NT2/D1 (cell line): Measurements from ENCODE around the gene MCU.
"Not testable (repeated sequence)": the region's sequence is repeated elsewhere in the genome, so short reads cannot be mapped to it uniquely, and the experiment has no call there.

ENCODE experiments used
- SUZ12 ChIP-seq: IDR thresholded peaks from 2 replicates; pipeline ENCODE4 v1.6.1; 2011; ENCODE audit not compliant: insufficient read length, insufficient read depth; ENCODE audit errors: extremely low read depth
- YY1 ChIP-seq: IDR thresholded peaks from 2 replicates; pipeline ENCODE4 v1.6.1; 2011; ENCODE audit not compliant: insufficient read length, insufficient read depth

DNA sequence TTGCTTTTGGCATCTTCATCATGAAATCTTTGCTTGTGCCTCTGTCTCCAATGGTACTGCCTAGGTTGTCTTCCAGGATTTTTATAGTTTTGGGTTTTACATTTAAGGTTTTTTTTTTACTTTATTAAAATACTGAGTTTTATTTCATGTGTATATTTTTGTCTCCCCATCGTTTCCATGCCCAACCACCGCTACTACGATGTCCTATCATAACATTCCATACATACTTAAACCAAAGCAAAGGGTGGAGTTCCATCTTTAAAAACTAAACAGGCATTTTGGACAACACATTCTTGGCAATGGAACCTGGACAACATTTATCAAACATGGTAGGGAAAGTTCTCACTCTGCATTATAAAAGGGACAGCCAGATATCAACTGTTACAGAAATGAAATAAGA lies 225.3 kb downstream of the MCU start:
- not testable (repeated sequence) for TF ChIP-seq YY1, SUZ12
